ENCODE results near the gene MSI2.
A peak's percentile ranks its signal among the peaks of the same experiment; 100 is the strongest.

MSI2 gene

DNA sequence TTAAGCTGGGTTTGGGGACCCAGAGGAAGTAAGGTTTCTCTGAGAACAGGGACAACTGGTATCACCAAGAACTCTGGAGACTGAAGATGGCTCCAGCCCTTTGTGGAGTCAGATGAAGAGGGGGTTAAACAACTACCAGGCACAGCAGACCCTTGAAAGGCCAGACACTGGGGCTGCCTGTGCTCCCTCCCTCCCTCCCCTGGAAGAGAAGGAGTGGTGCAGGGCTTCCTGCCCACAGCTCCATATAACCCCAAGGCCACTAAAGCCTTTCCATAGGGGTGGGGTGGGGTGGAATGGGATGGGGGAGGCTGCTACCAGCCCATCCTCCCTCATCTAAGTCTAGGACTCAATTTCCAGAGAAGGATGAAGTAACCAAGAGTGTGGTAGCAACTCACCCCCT lies 422.1 kb downstream of the MSI2 start:
- no peak for DNase-seq

DNA sequence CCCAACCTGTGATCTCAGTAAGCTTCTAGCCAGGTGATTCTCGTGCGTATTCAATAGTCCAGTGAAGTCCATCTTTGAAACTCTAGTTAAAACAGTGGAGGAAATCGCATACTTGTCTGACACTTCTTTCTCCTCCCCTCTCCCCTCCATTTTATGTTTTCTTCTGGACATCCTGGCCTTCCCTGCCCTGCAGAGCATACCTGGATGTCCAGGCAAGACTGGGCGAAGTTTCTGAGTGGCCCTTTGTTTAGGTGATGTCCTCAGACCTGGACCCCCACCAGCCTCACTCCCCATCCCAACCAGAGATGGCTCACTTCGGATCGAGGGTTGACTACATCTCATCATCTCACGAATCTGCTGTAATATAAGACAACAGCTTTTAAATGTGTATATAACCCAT lies 423.0 kb downstream of the MSI2 start:
- no peak for DNase-seq

DNA sequence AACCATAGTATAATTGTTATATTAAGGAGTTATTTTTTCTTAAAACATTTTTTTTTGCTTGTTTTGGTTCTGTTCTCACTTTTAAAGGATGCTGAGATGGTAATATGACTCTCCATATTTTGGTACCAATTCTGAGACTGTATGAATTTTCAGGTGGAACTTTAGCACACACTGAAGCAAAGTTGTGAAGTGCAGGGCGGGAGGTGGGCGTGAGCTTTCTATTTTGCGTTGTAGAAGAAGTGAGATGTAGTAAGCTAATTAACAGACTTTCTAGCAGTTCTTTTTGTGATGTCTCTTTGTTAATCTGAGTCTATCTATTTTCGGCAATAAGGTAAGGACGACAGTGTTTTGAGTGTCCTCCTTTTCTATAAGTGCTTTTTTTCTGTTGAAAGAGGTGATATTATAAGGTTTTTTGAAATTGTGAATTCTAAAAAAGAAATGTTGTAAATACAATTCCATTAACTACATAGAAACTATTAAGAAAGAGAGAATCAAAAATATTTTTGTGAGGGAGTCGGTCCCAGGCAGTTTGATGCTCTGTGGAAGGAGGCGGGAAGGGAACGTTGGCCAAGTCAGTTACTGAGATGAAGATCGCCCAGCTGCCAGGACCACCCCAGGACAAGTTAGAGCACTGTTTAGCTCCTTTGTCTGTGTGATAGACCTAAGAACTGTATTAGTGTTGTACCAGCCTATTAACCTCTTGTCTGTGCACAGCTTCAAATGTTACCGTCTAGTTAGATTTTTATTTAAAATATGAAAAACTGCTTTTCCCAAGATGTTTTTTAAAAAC lies 423.8 kb downstream of the MSI2 start:
- DNase-seq = no peak

DNA sequence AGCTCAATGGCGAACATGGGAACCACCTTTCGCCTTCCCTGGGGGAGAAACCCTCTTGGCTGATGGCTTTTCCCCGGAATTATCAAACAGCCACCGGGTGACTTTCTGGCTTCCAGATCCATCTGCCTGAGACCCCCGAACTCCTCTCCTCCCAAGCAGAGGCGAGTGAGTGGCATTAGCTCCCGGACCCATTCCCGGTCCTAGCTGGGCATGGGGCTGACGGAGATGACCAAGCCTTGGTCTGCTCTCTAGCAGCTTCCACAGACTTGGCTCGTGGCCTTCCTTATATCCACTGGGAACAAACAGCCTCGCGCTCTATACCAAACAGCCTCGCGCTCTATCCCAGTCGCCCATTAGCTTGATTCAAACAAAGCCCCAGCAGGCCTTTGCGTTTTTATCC lies 426.4 kb downstream of the MSI2 start:
- no peak for DNase-seq

DNA sequence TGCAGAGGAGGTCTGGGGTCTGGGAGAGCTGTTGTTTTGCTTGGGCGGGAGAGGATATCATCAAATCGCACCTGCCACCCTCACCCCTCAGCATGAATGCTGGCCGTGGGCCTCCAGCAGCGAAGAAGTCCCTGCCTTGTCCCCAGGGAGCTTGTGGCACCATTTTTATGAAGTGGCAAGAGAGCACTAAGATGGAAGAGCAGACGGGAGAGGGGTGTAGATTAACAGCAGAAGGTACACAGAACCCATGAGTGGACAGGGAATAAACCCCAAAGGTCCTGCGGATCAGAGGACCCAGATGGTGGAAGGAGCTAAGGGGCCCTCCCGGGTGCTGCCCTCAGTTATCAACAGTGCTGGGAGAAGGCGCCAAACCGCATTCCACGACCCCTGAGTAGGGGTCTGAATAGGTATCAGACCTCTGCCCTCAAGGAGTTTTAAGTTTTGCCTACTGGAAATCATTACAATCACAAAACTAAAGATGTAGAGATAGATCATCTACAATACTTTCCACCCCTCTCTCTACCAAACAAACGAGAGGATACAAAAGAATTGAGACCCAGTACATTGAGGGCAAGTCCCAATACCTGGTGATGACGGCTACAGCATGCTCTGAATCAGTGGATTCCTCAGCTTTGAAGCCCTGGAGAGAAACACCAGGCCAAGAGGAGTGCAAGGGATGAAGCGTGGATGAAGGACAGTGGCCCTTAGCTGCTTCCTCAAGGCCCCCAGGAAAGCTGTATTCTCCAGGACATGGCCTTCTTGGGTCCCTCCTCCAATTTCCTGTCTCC lies 428.6 kb downstream of the MSI2 start:
- no peak for DNase-seq

DNA sequence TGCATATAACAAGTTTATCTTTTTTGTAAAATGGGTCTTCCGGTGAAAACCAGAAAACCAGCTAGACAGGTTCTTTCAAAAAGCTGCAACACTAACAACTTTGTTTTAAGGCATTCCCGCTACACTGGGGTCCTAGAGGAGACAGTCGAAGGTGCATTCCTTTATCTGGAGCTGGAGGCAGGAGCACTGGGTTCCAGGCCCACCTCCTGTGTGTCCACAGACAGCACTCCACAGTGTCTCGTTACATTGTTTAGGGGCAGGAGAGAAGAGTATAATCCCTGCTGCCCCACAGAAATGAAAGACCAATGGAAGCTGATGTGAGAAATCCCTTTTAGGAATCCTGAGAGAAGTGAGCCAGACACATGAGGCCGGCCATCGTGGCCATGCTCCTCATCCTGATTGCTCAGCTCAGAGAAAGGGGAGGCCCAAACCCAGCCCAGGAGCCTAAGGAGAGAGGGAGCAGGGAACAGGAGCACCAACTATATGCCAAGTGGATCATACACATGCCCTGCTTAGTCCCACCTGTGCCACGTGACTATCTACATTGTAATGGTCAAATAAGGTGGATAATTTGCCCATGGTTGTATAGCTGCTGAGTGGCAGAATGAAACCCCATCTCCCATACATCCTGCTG lies 429.3 kb downstream of the MSI2 start:
- no peak for DNase-seq

DNA sequence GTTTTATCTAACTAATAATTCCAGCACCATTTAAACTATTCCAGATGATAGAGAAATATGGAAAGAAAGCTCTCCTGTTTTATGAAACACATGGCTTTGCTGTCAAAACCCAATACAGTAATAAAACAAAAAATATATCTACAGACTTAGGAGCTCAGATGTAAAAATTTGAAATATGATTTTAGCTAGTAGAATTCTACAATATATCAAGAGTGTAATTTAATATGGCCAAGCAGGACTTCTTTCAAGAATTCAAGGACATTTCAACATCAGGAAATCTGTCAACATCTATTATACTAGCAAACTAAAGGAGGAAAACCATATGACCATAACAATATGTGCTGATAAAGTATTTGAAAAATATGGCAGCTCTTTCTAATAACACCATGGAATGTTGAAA lies 431.3 kb downstream of the MSI2 start:
- DNase-seq = no peak

DNA sequence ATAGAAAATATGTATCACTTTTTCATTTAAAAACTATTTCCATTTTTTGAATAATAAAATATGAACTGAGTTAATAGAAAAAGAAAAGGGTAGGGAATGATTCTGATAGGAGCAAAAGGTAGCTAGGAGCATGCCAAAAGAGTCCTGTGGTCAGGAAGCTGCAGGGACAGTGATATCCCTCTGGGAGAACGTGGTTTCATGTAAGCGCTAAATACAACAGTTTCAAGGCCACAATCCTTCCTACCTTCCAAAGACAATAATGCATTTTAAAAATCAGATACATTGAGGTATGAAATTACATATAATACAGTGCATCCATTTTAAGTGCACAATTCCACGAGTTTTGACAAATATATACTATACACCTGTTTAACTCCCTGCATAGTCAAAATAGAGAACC lies 432.9 kb downstream of the MSI2 start:
- DNase-seq = no peak

DNA sequence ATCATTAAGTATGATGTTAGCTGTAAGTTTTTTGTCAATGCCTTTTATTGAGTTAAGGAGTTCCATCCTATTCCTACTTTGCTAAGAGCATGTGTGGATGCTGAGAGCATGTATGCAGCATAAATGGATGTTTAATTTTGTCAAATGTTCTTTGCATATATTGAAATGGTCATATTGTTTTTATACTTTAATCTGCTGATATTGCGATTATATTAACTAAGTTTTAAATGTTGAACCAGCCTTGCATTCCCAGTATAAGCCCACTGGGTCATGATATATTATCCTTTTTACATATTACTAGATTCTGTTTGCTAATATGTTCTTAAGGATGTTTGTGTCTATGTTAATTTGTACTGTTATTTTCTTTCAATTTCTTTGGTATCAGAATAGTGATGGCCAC lies 435.6 kb downstream of the MSI2 start:
- DNase-seq = no peak

DNA sequence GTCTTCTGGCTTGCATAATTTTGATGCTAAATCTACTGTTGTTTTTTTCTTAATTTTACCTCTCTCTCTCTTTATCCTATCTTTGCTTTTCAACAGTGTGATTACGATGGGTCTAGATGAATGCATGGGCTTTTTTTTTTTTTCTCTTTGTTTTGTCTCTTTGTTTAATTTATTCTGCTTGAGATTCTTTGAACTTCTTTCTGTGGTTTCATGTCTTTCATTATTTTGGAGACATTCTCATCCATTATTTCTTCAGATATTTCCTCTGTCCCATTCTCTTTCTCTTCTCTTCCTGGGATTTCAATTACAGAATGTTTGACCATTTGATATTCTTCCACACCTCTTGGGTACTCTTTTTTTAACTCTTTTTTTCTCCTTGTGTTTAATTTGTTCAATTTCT lies 436.4 kb downstream of the MSI2 start:
- DNase-seq = no peak

DNA sequence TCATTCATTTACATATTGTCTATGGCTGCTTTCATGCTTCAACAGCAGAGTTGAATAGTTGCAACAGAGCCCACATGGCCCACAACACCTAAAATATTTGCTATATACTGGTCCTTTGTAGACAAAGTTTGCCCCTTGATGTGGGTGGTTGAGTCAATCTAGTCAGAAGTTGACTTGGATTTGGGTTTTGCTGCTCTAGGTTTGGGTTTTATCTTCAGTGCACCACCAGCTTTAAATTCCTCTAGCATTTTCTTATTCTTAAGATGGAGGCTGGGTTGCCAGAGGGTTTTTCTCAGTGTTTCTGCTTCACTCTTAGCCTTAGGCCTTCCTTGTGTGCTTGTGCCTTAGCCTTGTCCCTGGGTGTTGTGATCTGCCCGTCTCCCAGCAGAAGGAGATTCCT lies 437.7 kb downstream of the MSI2 start:
- DNase-seq = no peak

DNA sequence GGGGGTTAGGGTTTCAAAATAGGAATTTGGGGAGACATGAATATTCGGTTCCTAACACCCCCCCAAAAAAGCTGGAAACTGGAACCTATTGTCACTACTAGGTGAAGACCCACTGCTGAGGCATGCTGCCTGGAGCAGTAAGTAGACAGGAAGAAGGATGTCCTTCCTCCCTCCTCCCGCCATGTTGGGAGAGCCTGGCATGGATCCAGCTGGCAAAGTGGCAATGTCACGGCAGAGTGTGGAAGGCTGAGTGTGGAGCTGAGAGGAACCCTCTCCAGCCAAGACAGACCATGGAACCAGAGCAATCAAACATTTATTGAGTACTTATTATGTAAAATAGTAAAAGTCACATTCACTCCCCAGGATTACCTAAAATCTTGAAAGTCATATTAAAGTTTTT lies 439.7 kb downstream of the MSI2 start:
- no peak for DNase-seq

DNA sequence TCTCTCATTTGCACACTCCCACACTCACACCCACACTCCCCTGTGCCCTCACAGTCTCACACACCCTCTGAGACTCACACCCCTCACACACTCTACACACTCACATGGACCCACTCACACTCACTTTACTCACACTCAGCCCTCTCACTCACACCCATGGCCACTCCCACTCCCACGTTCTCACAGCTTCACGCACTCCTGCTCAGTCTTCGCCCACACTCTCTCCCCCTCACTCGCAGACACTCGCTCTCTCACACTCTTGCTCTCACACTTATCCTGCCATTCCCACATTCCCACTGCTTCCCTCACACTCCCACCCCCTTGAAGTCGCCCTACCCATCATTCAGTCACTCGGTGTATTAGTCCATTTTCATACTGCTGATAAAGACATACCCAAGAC lies 440.9 kb downstream of the MSI2 start:
- DNase-seq = no peak

DNA sequence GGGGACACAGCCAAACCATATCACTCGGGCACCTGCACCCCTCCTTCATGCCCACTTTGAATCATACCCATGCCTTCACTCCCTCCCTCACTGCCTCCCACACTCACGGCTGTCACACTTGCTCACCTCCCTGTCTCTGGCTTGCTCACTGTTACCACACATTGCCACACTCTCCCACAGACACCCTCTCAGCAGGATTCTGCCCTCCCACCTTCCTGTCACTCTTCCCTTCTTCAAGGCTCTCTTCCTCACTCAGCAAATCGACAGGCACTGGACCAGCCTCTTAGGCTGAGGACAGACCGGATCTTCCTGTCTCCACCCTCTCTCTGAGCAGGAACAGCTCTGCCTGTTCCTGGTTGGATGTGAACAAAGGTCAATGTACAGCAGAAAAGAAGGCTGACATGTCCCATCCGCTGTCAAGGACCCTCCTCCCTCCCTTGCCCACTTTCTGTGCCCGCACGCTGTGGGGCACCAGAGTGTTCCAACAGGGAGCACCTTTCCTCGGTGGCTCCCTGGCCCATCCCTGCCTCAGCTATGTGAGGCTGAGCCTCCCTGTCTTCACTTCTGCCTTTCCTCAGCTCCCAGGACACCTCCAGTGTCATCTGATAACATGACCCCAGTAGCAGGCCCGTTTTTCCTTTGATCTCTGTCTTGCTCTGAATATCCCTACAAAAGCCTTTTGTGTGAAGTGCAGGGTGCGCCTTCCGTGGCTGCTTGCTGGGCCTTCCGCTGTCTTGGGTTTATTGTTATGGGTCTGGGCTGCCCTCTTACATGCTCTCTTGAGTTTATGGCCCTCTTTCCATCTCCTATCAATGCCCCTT lies 441.8 kb downstream of the MSI2 start:
- no peak for DNase-seq

DNA sequence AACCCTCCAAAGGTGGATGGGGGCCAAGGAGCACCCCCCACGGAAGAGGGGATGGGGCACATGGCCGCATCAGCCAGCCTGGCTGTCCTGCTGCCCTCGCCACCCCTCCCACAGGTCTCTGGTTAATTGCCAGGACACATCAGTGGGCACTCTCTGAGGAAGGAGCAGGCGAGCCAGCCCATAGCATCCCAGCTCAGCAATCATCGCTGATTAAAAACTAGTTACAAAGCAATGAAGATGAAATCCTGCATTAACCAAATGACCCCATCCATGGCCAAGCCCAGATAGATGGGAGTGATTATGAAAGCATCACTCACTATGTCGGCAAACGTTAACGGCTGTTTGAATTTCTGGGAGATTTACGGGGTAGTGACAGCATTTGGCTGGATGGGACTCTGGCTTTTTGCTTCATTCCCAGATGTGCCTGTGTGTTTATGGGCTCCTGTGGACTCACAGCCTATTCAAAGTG lies 443.5 kb downstream of the MSI2 start:
- DNase-seq = no peak

DNA sequence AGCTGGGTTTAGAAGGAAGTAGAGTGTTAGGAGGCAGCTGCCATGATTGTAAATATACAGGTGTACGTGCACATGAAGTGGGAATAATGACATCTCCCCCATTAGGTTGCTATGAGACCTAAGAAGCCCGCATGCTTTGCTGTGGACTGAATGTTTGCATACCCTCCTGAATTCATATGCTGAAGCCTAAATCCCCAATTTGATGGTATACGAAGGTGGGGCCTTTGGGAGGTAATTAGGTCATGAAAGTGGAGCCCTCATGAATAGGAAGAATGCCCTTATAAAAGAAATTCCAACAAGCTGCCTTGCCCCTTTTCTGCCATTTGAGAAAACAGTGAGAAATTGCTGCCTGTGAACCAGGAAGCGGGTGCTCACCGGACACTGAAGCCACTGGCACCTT lies 444.8 kb downstream of the MSI2 start:
- DNase-seq = peak; percentile 84

DNA sequence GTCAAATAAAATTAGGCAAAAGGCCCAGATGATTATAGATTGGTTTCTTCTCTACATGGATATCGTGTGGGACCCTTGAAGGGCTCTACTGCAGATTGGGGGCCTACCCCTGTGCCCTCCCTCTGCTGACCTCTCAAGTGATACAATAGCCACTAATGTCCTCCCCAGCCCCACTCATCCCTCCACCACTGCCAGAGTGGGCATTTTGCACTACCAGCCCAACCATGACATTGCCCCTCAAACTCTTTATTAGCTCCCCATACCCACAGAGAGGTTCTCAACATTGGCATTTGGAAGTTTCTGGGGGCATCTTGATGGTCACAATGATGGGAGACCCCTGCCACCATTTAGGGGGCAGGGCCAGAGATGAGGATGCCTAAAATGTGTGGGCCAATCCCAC lies 446.9 kb downstream of the MSI2 start:
- DNase-seq = no peak

DNA sequence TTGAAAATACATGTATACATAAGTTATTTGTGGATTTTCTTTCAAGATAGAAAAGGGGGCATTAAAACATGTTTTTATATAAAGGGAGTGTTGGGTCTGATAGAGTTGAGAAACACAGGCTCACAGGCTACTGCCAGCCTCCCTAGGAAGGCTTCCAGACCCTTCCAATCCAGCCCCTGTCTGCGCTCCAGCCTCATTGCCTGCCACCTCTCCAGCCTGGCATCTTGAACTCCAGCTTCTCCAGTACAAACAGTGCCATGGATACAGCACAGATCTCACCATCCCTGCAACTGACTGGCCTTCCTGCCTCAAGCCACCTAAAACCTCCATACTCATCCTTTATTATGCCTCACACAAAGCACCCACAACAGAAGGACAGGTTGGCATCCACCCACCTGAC lies 448.1 kb downstream of the MSI2 start:
- no peak for DNase-seq

DNA sequence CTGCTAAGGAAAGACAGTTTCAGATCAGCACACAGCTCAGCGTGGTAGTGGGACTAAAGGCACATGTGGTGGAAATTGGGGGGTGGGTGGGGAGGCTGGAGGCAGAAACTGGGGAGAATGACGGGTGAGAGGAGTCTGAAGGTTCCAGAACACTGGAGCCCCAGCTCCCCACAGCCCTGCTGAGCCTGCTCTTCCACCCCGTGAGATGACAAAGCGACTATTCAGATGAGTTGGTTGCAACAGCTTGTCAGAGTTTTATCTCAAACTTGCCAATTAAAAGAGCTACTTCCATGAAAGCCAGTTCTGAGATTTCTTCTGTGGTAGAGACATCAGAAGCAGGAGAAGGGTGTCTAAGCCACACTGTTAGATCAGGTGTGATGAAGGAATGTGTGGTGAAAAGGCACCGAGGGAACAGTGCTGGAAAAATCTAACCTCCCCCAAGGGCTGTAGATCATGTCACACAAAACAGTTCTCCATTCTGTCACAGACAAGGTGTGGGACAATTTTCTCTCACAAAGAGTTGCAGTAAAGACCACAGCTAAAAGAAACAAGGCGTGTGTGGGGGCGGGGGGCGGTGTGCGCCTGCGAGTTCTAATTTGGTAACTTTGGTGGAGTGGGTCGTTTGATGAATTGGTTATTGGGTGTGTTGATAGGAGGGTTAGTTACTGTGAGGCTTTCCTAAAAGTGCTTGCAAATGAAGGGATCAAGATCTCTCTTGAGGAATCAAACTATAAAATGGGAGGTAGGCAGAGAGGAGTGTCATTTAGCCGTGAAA lies 449.8 kb downstream of the MSI2 start:
- no peak for DNase-seq

DNA sequence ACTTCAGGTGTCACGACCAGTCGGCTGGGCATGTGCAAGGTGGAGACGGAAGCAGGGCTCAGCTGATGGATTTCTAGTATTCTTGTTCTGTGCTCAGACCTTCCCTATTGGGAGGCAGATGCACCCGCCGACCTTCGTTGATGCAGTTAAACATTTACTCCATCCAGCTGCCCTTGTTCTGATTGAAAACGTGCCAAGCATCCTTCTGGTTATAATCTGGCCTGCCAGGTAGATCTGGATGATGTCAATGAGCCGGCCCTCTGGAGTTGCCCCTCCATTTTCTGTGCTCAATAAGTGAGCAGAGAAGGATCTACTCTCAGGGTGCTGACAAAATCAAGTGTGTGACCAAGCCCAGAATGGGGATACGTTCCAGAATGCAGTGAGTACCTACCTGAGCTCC lies 450.4 kb downstream of the MSI2 start:
- DNase-seq = no peak

DNA sequence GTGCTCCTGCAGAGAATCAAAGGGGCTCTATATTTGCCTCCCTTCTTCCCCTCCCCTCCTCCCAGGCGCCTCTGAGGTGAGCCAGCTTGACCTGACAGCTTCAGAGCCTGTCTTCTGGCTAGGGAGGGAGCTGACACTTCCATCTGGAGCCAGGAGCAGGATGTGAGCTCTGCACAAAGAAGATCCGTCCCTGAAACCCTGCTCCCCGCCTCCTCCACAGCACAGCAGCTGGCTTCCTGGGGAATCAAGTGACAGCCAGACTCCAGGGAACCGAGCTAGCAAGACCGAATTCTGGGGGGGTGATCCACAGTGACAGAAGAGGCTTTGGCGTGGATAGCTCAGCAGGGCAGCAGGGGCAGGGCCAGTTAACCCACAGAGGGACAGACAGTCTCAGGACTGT lies 451.6 kb downstream of the MSI2 start:
- DNase-seq = peak; percentile 45

DNA sequence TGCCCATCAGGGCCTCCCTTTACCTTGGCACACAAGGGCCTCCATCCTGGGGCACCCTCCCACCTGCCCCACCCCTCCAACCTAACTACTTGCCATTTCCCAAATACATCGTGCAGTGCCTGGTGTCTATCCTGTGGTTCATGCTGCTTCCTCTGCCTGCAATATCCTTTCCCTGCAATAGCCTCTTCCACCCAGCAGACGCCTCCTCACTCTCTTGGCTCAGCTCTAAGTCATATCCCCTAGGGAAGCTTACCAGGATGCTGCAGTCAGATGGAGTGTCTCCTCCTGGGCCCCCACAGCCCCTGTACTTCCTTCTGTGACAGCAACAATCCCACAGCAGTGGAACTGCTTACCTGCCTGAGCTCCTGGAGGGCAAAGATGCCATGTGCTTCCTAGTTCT lies 452.1 kb downstream of the MSI2 start:
- no peak for DNase-seq

Measured in DMS153 (cell line).